Measurements from ENCODE around the gene TMPRSS13. TPM values are rescaled to one million over a fixed set of nuclear protein-coding genes. Genes with fewer than 3 reads are reported as not detected.

Gene TMPRSS13
- total RNA-seq, 1 donor from 2014 or later, result not detected

- H3K36me3 Mint-ChIP-seq (ENCODE audit: unreplicated experiment), result no peaks in the 10 kb centered on the region
- H3K27me3 Mint-ChIP-seq (ENCODE audit: unreplicated experiment), result peaks cover 29% of the 10 kb centered on the region
- H3K9me3 Mint-ChIP-seq (ENCODE audit: unreplicated experiment), result no peaks in the 10 kb centered on the region
Observed at GRCh38 chr11:117936973-117937372, 7.8 kb upstream of the TMPRSS13 start.

GRCh38 chr11:117934526-117935307 lies 5.5 kb upstream of the TMPRSS13 start:
- Mint-ChIP-seq H3K4me1 (ENCODE audit: unreplicated experiment) (no peaks in the 10 kb centered on the region), H3K27me3 (ENCODE audit: unreplicated experiment) (peaks cover 28% of the 10 kb centered on the region), H3K36me3 (ENCODE audit: unreplicated experiment) (no peaks in the 10 kb centered on the region), H3K4me3 (ENCODE audit: unreplicated experiment) (no peak overlapping the region), H3K27ac (ENCODE audit: unreplicated experiment) (no peak overlapping the region), H3K9me3 (ENCODE audit: unreplicated experiment) (no peaks in the 10 kb centered on the region)
- no peak for TF ChIP-seq CTCF (IDR thresholded peaks at IDR 0.05)
- no peak for DNase-seq (ENCODE audit: extremely low spot score, unreplicated experiment)

More at GRCh38 chr11:117936973-117937372, 7.8 kb upstream of the TMPRSS13 start:
- no peak for TF ChIP-seq CTCF (IDR thresholded peaks at IDR 0.05)
- no peaks in the 10 kb centered on the region for H3K4me1 Mint-ChIP-seq (ENCODE audit: unreplicated experiment)
- H3K4me3 Mint-ChIP-seq (ENCODE audit: unreplicated experiment), result no peak overlapping the region
- no peak for DNase-seq (ENCODE audit: extremely low spot score, unreplicated experiment)
- no peak overlapping the region for H3K27ac Mint-ChIP-seq (ENCODE audit: unreplicated experiment)

DNA sequence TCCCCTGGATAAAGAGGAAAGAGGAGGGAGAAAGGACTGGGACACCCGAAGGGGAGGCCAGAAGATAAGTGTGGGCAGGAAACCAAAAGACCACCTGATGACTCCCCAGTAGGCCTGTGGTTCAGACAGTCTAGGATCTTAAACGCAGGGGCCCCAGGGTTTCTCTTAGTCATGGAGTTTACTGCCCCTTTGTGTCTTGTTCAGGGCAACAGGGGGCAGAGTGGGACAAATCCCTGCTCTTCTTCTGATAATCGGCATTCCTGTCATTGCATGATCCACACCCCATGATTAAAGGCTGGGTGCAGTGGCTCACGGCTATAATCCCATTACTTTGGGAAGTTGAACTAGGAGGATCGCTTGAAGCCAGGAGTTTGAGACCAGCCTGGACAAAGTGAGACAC lies 4.7 kb upstream of the TMPRSS13 start:
- H3K36me3 Mint-ChIP-seq (ENCODE audit: unreplicated experiment), result no peaks in the 10 kb centered on the region
- no peak overlapping the region for H3K27ac Mint-ChIP-seq (ENCODE audit: unreplicated experiment)
- no peaks in the 10 kb centered on the region for H3K9me3 Mint-ChIP-seq (ENCODE audit: unreplicated experiment)
- H3K4me1 Mint-ChIP-seq (ENCODE audit: unreplicated experiment), result no peaks in the 10 kb centered on the region
- H3K4me3 Mint-ChIP-seq (ENCODE audit: unreplicated experiment), result no peak overlapping the region
- TF ChIP-seq CTCF (IDR thresholded peaks at IDR 0.05), result no peak
- DNase-seq (ENCODE audit: extremely low spot score, unreplicated experiment), result no peak
- peaks cover 27% of the 10 kb centered on the region for H3K27me3 Mint-ChIP-seq (ENCODE audit: unreplicated experiment)

- Mint-ChIP-seq H3K9me3 (ENCODE audit: unreplicated experiment) (no peaks in the 10 kb centered on the region), H3K27ac (ENCODE audit: unreplicated experiment) (no peak overlapping the region), H3K27me3 (ENCODE audit: unreplicated experiment) (peaks cover 31% of the 10 kb centered on the region), H3K4me1 (ENCODE audit: unreplicated experiment) (no peaks in the 10 kb centered on the region), H3K36me3 (ENCODE audit: unreplicated experiment) (no peaks in the 10 kb centered on the region), H3K4me3 (ENCODE audit: unreplicated experiment) (no peak overlapping the region)
- TF ChIP-seq CTCF (IDR thresholded peaks at IDR 0.05), result no peak
- no peak for DNase-seq (ENCODE audit: extremely low spot score, unreplicated experiment)
Observed at GRCh38 chr11:117933475-117933874, 4.3 kb upstream of the TMPRSS13 start.

DNA sequence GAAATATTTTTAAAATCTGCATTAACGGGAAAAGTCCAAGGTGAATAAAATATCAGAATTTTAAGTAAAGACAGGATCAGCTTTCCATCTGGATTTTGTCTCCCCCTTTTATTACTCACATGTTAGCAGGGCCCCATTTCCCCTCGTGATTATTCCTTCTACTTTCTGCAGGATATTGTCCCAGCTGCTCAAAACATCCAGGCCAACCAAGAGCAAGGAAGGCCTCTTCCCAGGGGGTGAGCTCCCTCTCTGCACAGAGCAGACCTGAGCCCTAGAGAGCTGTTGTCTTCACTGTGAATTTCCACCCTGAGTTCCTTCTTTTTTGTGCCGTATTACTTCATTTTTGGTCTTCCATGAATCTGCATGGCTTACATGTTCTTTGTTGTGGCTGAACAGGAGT lies 3.7 kb upstream of the TMPRSS13 start:
- H3K27me3 Mint-ChIP-seq (ENCODE audit: unreplicated experiment), result peaks cover 34% of the 10 kb centered on the region
- no peak for DNase-seq (ENCODE audit: extremely low spot score, unreplicated experiment)
- H3K9me3 Mint-ChIP-seq (ENCODE audit: unreplicated experiment), result no peaks in the 10 kb centered on the region
- no peaks in the 10 kb centered on the region for H3K36me3 Mint-ChIP-seq (ENCODE audit: unreplicated experiment)
- no peak overlapping the region for H3K4me3 Mint-ChIP-seq (ENCODE audit: unreplicated experiment)
- no peak overlapping the region for H3K27ac Mint-ChIP-seq (ENCODE audit: unreplicated experiment)
- no peaks in the 10 kb centered on the region for H3K4me1 Mint-ChIP-seq (ENCODE audit: unreplicated experiment)
- TF ChIP-seq CTCF (IDR thresholded peaks at IDR 0.05), result no peak

Measured in osteocyte (in vitro differentiated cells).